HG03558 (cell line): Measurements from ENCODE around the gene TMPRSS11D.

Experiments used
- ATAC-seq: cut with Tn5 transposase; IDR thresholded peaks from one replicate; pipeline ENCODE4 v1.9.1; 2021; ENCODE audit warnings: moderate number of reproducible peaks; ENCODE audit not compliant: unreplicated experiment; ENCODE audit errors: extremely low read depth

TMPRSS11D gene

GRCh38 chr4:67892253-67892652 is 8.5 kb upstream of the TMPRSS11D start:
- ATAC-seq = no peak

GRCh38 chr4:67891645-67892044 is 7.8 kb upstream of the TMPRSS11D start:
- no peak for ATAC-seq

- ATAC-seq = no peak
Measured at GRCh38 chr4:67886281-67886680, 2.5 kb upstream of the TMPRSS11D start.

GRCh38 chr4:67885762-67886161 is 2.0 kb upstream of the TMPRSS11D start:
- ATAC-seq = no peak

GRCh38 chr4:67884701-67885100 is 899 bp upstream of the TMPRSS11D start:
- ATAC-seq = no peak

- ATAC-seq = no peak
Measured at GRCh38 chr4:67883458-67883857, 344 bp downstream of the TMPRSS11D start.

GRCh38 chr4:67880866-67881610 is 2.8 kb downstream of the TMPRSS11D start:
- ATAC-seq = no peak

GRCh38 chr4:67879486-67879885 is 4.3 kb downstream of the TMPRSS11D start:
- no peak for ATAC-seq

GRCh38 chr4:67877086-67877485 is 6.7 kb downstream of the TMPRSS11D start:
- ATAC-seq = no peak

- no peak for ATAC-seq
Measured at GRCh38 chr4:67874986-67875385, 8.8 kb downstream of the TMPRSS11D start.

GRCh38 chr4:67873116-67873515 is 10.7 kb downstream of the TMPRSS11D start:
- no peak for ATAC-seq

GRCh38 chr4:67871867-67872266 is 11.9 kb downstream of the TMPRSS11D start:
- ATAC-seq = peak; percentile 94

- no peak for ATAC-seq
Measured at GRCh38 chr4:67869580-67870190, 14.1 kb downstream of the TMPRSS11D start.

- ATAC-seq = no peak
Measured at GRCh38 chr4:67861513-67861912, 22.3 kb downstream of the TMPRSS11D start.

GRCh38 chr4:67853336-67853735 is 30.5 kb downstream of the TMPRSS11D start:
- no peak for ATAC-seq

GRCh38 chr4:67820903-67821302 is 62.9 kb downstream of the TMPRSS11D start:
- ATAC-seq = no peak

- no peak for ATAC-seq
Measured at GRCh38 chr4:67810011-67810410, 73.8 kb downstream of the TMPRSS11D start.

GRCh38 chr4:67809502-67809901 is 74.3 kb downstream of the TMPRSS11D start:
- no peak for ATAC-seq

- no peak for ATAC-seq
Measured at GRCh38 chr4:67796810-67797209, 87.0 kb downstream of the TMPRSS11D start.

GRCh38 chr4:67790721-67791120 is 93.1 kb downstream of the TMPRSS11D start:
- ATAC-seq = no peak

- ATAC-seq = no peak
Measured at GRCh38 chr4:67787311-67787710, 96.5 kb downstream of the TMPRSS11D start.

- ATAC-seq = no peak
Measured at GRCh38 chr4:67785528-67785927, 98.3 kb downstream of the TMPRSS11D start.
